Activated T-cell treated with anti-CD3 and anti-CD28 coated beads for 48 hours (primary cell): Measurements from ENCODE around the gene TRAF5.
"Not testable (repeated sequence)": the region's sequence is repeated elsewhere in the genome, so short reads cannot be mapped to it uniquely, and the experiment has no call there.

Experiments
- DNase-seq: peaks from one replicate; pipeline ENCODE4 v3.0.0-alpha.2; 2020; ENCODE audit warnings: low read depth

TRAF5 gene

GRCh38 chr1:211347077-211347844, 20.6 kb downstream of the TRAF5 start:
- no peak for DNase-seq

GRCh38 chr1:211348547-211348946, 21.9 kb downstream of the TRAF5 start:
- no peak for DNase-seq

GRCh38 chr1:211349741-211350140, 23.1 kb downstream of the TRAF5 start:
- DNase-seq = no peak

GRCh38 chr1:211352055-211352454, 25.4 kb downstream of the TRAF5 start:
- not testable (repeated sequence) for DNase-seq

- DNase-seq = no peak
These were observed 25.8 kb downstream of the TRAF5 start for GRCh38 chr1:211352465-211352864.

- DNase-seq = peak; percentile 41
These were observed 26.4 kb downstream of the TRAF5 start for GRCh38 chr1:211352985-211353515.

- no peak for DNase-seq
These were observed 27.1 kb downstream of the TRAF5 start for GRCh38 chr1:211353562-211354212.

- no peak for DNase-seq
These were observed 29.2 kb downstream of the TRAF5 start for GRCh38 chr1:211355873-211356272.

- DNase-seq = no peak
These were observed 30.2 kb downstream of the TRAF5 start for GRCh38 chr1:211356723-211357407.

GRCh38 chr1:211358685-211359084, 32.1 kb downstream of the TRAF5 start:
- no peak for DNase-seq

- DNase-seq = no peak
These were observed 33.2 kb downstream of the TRAF5 start for GRCh38 chr1:211359876-211360275.

GRCh38 chr1:211361202-211361601, 34.6 kb downstream of the TRAF5 start:
- no peak for DNase-seq

GRCh38 chr1:211369640-211370039, 43.0 kb downstream of the TRAF5 start:
- DNase-seq = no peak

- no peak for DNase-seq
These were observed 44.0 kb downstream of the TRAF5 start for GRCh38 chr1:211370669-211371068.

- DNase-seq = no peak
These were observed 44.9 kb downstream of the TRAF5 start for GRCh38 chr1:211371406-211372105.

GRCh38 chr1:211372463-211372862, 45.8 kb downstream of the TRAF5 start:
- no peak for DNase-seq

GRCh38 chr1:211375146-211375818, 48.6 kb downstream of the TRAF5 start:
- DNase-seq = no peak

GRCh38 chr1:211375949-211376348, 49.3 kb downstream of the TRAF5 start:
- DNase-seq = no peak

- no peak for DNase-seq
These were observed 50.3 kb downstream of the TRAF5 start for GRCh38 chr1:211376807-211377470.

- no peak for DNase-seq
These were observed 51.2 kb downstream of the TRAF5 start for GRCh38 chr1:211377539-211378450.
